IMR-90 (cell line): Measurements from ENCODE around the gene SERPINE2. TPM values are rescaled to one million over a fixed set of nuclear protein-coding genes. Genes with fewer than 3 reads are reported as not detected.

ENCODE experiments used
- ATAC-seq: fragments of 200-7000 bp; cut with Tn5 transposase; 2 replicates; pipeline ENCODE4 v1.9.1; 2020; ENCODE audit warnings: low read depth, mild to moderate bottlenecking, moderate library complexity
- BruUV-seq: library from RNA; stranded (reverse); fragments of 400-500 nt; replicated peaks from 2 replicates; lab custom pipeline; 2021; lab: Mats Ljungman, UMichigan
- CTCF ChIA-PET: fragments of 300-600 bp; formaldehyde crosslinking; extraction: SDS; loops from one replicate; lab custom pipeline; 2021; ENCODE audit warnings: antibody characterized with exemption; lab: Yijun Ruan, JAX
- POLR2A ChIA-PET: fragments of 300-600 bp; sonication (Branson Sonifier 250); formaldehyde crosslinking; loops from one replicate; lab custom pipeline; 2022; ENCODE audit warnings: antibody characterized with exemption; ENCODE audit not compliant: unreplicated experiment; lab: Charles Lee
- DNase-seq: peaks from one replicate; pipeline ENCODE4 v3.0.0; 2013
- H2AFZ ChIP-seq: replicated peaks from 2 replicates; pipeline ENCODE3; 2013; ENCODE audit warnings: low read length, mild to moderate bottlenecking; ENCODE audit not compliant: poor library complexity
- H2AK5ac ChIP-seq: 2 replicates; pipeline ENCODE4 v1.6.1; 2013; ENCODE audit warnings: low read depth, low read length, inconsistent platforms
- H2AK9ac ChIP-seq: replicated peaks from 2 replicates; pipeline ENCODE3; 2013; ENCODE audit warnings: mild to moderate bottlenecking, low read depth, low read length, moderate library complexity; ENCODE audit not compliant: poor library complexity
- H2BK120ac ChIP-seq: 2 replicates; pipeline ENCODE4 v1.6.1; 2013; ENCODE audit warnings: low read depth, low read length, inconsistent platforms
- H2BK15ac ChIP-seq: 3 replicates; pipeline ENCODE4 v1.6.1; 2013; ENCODE audit warnings: low read depth, low read length, inconsistent platforms
- H2BK20ac ChIP-seq: 2 replicates; pipeline ENCODE4 v1.6.1; 2013; ENCODE audit warnings: low read depth, mild to moderate bottlenecking, inconsistent platforms, low read length, moderate library complexity
- H2BK5ac ChIP-seq: 2 replicates; pipeline ENCODE4 v1.6.1; 2013; ENCODE audit warnings: mild to moderate bottlenecking, low read depth, low read length, inconsistent platforms; ENCODE audit not compliant: poor library complexity, severe bottlenecking
- H3K14ac ChIP-seq: replicated peaks from 2 replicates; pipeline ENCODE4 v1.6.1; 2013; ENCODE audit warnings: low read depth, low read length, inconsistent platforms
- H3K18ac ChIP-seq: 2 replicates; pipeline ENCODE4 v1.6.1; 2013; ENCODE audit warnings: low read depth, low read length, control low read depth
- H3K23ac ChIP-seq: 2 replicates; pipeline ENCODE4 v1.6.1; 2013; ENCODE audit warnings: low read depth, low read length, inconsistent platforms
- H3K27ac ChIP-seq: 2 replicates; pipeline ENCODE4 v1.5.1; 2013; ENCODE audit warnings: mild to moderate bottlenecking, control low read depth, low read length; ENCODE audit not compliant: insufficient read depth
- H3K27me3 ChIP-seq: 2 replicates; pipeline ENCODE4 v1.6.1; 2013; ENCODE audit warnings: low read length; ENCODE audit not compliant: control insufficient read depth, insufficient read depth
- H3K36me3 ChIP-seq: 2 replicates; pipeline ENCODE4 v1.6.1; 2013; ENCODE audit warnings: low read length, mixed read lengths; ENCODE audit not compliant: control insufficient read depth, insufficient read depth
- H3K4ac ChIP-seq: 2 replicates; pipeline ENCODE4 v1.6.1; 2013; ENCODE audit warnings: low read depth, low read length, inconsistent platforms
- H3K4me1 ChIP-seq: 2 replicates; pipeline ENCODE4 v1.6.1; 2013; ENCODE audit warnings: low read length, mixed read lengths; ENCODE audit not compliant: control insufficient read depth, insufficient read depth
- H3K4me2 ChIP-seq: 2 replicates; pipeline ENCODE4 v1.6.1; 2013; ENCODE audit warnings: low read depth, mild to moderate bottlenecking, control low read depth, low read length, moderate library complexity
- H3K4me3 ChIP-seq: 2 replicates; pipeline ENCODE4 v1.5.1; 2013; ENCODE audit warnings: low read depth, mild to moderate bottlenecking, control low read depth, low read length, moderate library complexity; ENCODE audit not compliant: insufficient read depth
- H3K56ac ChIP-seq: 2 replicates; pipeline ENCODE4 v1.6.1; 2013; ENCODE audit warnings: low read length, inconsistent platforms; ENCODE audit not compliant: insufficient read depth; ENCODE audit errors: extremely low read depth
- H3K79me1 ChIP-seq, 2 experiments: 2 replicates each; pipeline ENCODE4 v1.6.1; 2013; ENCODE audit warnings: low read length in 2 of 2, inconsistent platforms in 1 of 2, low read depth in 1 of 2
- H3K9ac ChIP-seq: 2 replicates; pipeline ENCODE4 v1.6.1; 2013; ENCODE audit warnings: low read depth, low read length, control low read depth
- H3K9me1 ChIP-seq: 2 replicates; pipeline ENCODE4 v1.6.1; 2013; ENCODE audit warnings: low read length, inconsistent platforms; ENCODE audit not compliant: insufficient read depth
- H3K9me3 ChIP-seq: 2 replicates; pipeline ENCODE4 v1.6.1; 2013; ENCODE audit warnings: low read length; ENCODE audit not compliant: control insufficient read depth, insufficient read depth
- H4K20me1 ChIP-seq: 2 replicates; pipeline ENCODE4 v1.6.1; 2013; ENCODE audit warnings: low read length, inconsistent platforms; ENCODE audit not compliant: insufficient read depth
- H4K5ac ChIP-seq: 2 replicates; pipeline ENCODE4 v1.6.1; 2013; ENCODE audit warnings: mild to moderate bottlenecking, low read depth, low read length, control low read depth
- H4K8ac ChIP-seq, 2 experiments: 2 replicates each; pipeline ENCODE4 v1.6.1; 2013; ENCODE audit warnings: low read depth in 2 of 2, low read length in 2 of 2, control low read depth in 1 of 2, inconsistent platforms in 1 of 2
- H4K91ac ChIP-seq: 2 replicates; pipeline ENCODE4 v1.6.1; 2013; ENCODE audit warnings: low read depth, low read length, inconsistent platforms; ENCODE audit not compliant: insufficient read depth
- BHLHE40 ChIP-seq: fragments of 150-350 bp; IDR thresholded peaks from 2 replicates; pipeline ENCODE4 v1.6.1; 2016; ENCODE audit warnings: mild to moderate bottlenecking, low read depth, low read length
- CTCF ChIP-seq: conservative IDR thresholded peaks from 2 replicates; pipeline ENCODE4 v1.5.1; 2012; ENCODE audit warnings: mild to moderate bottlenecking, low read depth, low read length, improper control_type of control experiment
- ELK1 ChIP-seq: fragments of 150-350 bp; IDR thresholded peaks from 2 replicates; pipeline ENCODE4 v1.6.1; 2016; ENCODE audit warnings: low read depth, mild to moderate bottlenecking, low read length, moderate library complexity, borderline replicate concordance
- MXI1 ChIP-seq: IDR thresholded peaks from 2 replicates; pipeline ENCODE4 v1.6.1; 2012; ENCODE audit warnings: low read depth, mild to moderate bottlenecking, low read length, moderate library complexity, borderline replicate concordance
- NFE2L2 ChIP-seq: fragments of 150-350 bp; IDR thresholded peaks from 2 replicates; pipeline ENCODE4 v1.6.1; 2016; ENCODE audit warnings: low read depth, mild to moderate bottlenecking, low read length
- RAD21 ChIP-seq: IDR thresholded peaks from 2 replicates; pipeline ENCODE4 v1.6.1; 2012; ENCODE audit warnings: low read length, improper control_type of control experiment
- RFX5 ChIP-seq: IDR thresholded peaks from 2 replicates; pipeline ENCODE4 v1.8.0; 2012; ENCODE audit warnings: low read depth, mild to moderate bottlenecking, low read length, moderate library complexity
- WGBS, 2 experiments: methylation state at CpG; one replicate each; pipeline versions ENCODE4 v1.1.5 to v1.1.7; 2013; ENCODE audit warnings: missing lambda C conversion rate in 2 of 2; ENCODE audit not compliant: insufficient read length in 1 of 2; ENCODE audit errors: extremely low coverage in 2 of 2; 5-methylcytosine and 5-hydroxymethylcytosine counted together
- dilution Hi-C: fragments of 300-500 bp; cut with HindIII; formaldehyde crosslinking; loops from one replicate; pipeline ENCODE4 v1.14.3; 2018; ENCODE audit warnings: low sequenced_read_pairs; ENCODE audit not compliant: unreplicated experiment
- in situ Hi-C: fragments of 300-500 bp; cut with MboI; formaldehyde crosslinking; loops from 3 replicates; pipeline ENCODE4 v1.14.3; 2019; ENCODE audit warnings: low sequenced_read_pairs, inconsistent platforms, mixed read lengths
- intact Hi-C: fragments of 100-400 bp; cut with micrococcal nuclease; formaldehyde crosslinking; loops from 2 replicates; pipeline ENCODE4 v1.10.0; 2022
- polyA plus RNA-seq, 3 experiments: library from polyadenylated mRNA; depleted of rRNA; stranded (reverse); fragments of >200 nt; gene quantifications; 2 replicates each; pipeline ENCODE4 v1.2.3, GENCODE V29; 2012; ENCODE audit warnings: low replicate concordance in 1 of 3
- total RNA-seq: library from RNA; depleted of rRNA; stranded (reverse); fragments of >200 nt; gene quantifications from 2 replicates; pipeline ENCODE4 v1.2.3, GENCODE V29; 2012

The SERPINE2 gene
- total and polyA plus RNA-seq, 2 of the 4 experiments (the other 2 are of a cell fraction): 24.0 to 62.7 TPM

- H3K18ac ChIP-seq: peak overlapping the region; percentile 73; the same call in 1 of the 2 replicates
- H3K56ac ChIP-seq: no peak overlapping the region; the same call in 1 of the 2 replicates
- no peak overlapping the region for H3K4me3 ChIP-seq
- H3K79me1 ChIP-seq: peaks cover 3 to 18% of the 10 kb centered on the region in 2 experiments; a peak in 3 of 4 replicates
- dilution Hi-C loops: no loop called here
- BruUV-seq: no TSS peak
- POLR2A ChIA-PET: no interaction called here
- H4K8ac ChIP-seq: peak overlapping the region; percentile 59 to 73; a peak in 3 of 4 replicates
- H4K20me1 ChIP-seq: no peaks in the 10 kb centered on the region
- H2BK120ac ChIP-seq: peak overlapping the region; percentile 93
- intact Hi-C loops: no loop called here
- H2BK5ac ChIP-seq: peak overlapping the region; percentile 86
- peak overlapping the region; percentile 96 for H2BK20ac ChIP-seq
- in situ Hi-C loops: no loop called here
- H3K4me1 ChIP-seq: peaks cover 6% of the 10 kb centered on the region
- H3K9me1 ChIP-seq: peaks cover 4% of the 10 kb centered on the region; the same call in 1 of the 2 replicates
- peak overlapping the region; percentile 39 for H3K27ac ChIP-seq
- peak overlapping the region; percentile 87 for H4K91ac ChIP-seq
- no peak overlapping the region for H2AFZ ChIP-seq
- peak overlapping the region; percentile 89 for H3K14ac ChIP-seq
- CTCF ChIA-PET: no interaction called here
- DNase-seq: peak; percentile 34
- peak overlapping the region; percentile 14; the same call in 1 of the 2 replicates for H3K4me2 ChIP-seq
- H3K9me3 ChIP-seq: no peaks in the 10 kb centered on the region
- no peaks in the 10 kb centered on the region for H3K27me3 ChIP-seq
- peak overlapping the region; percentile 54 for H3K23ac ChIP-seq
- H3K9ac ChIP-seq: no peak overlapping the region
- 0 out of 2 replicates have a peak, but pooled peaks cover 2% of the 10 kb centered on the region for H3K36me3 ChIP-seq
- peak overlapping the region; percentile 62; the same call in 1 of the 2 replicates for H4K5ac ChIP-seq
- H2AK5ac ChIP-seq: 0 out of 2 replicates have a peak overlapping the region, but pooled peaks have one; percentile 66
- H3K4ac ChIP-seq: peak overlapping the region; percentile 79
- H2AK9ac ChIP-seq: peak overlapping the region; percentile 79
- TF ChIP-seq CTCF: no peak
- no peak for TF ChIP-seq MXI1
- no peak for TF ChIP-seq ELK1
- TF ChIP-seq RAD21: no peak
- TF ChIP-seq BHLHE40: no peak
- TF ChIP-seq NFE2L2: peak; percentile 90
- no peak for TF ChIP-seq RFX5
- peak; percentile 61 for ATAC-seq
- no CpG with 5 or more reads among the region's 5 CpGs for WGBS, 2 experiments
- peak overlapping the region; percentile 91; the same call in 2 of the 3 replicates for H2BK15ac ChIP-seq
Observed at GRCh38 chr2:224009605-224010315, 29.3 kb downstream of the SERPINE2 start.
